Common myeloid progenitor, CD34-positive (primary cell): ENCODE results near the gene RAPGEF5. TPM values are rescaled to one million over a fixed set of nuclear protein-coding genes. Genes with fewer than 3 reads are reported as not detected.

Source experiments
- CTCF ChIA-PET: fragments of 350-600 bp; sonication (Branson Sonifier 250); formaldehyde crosslinking; loops from one replicate; lab custom pipeline; 2021; ENCODE audit warnings: antibody characterized with exemption; lab: Charles Lee
- POLR2A ChIA-PET: fragments of 350-600 bp; sonication (Branson Sonifier 250); formaldehyde crosslinking; loops from one replicate; lab custom pipeline; 2021; ENCODE audit warnings: antibody characterized with exemption; lab: Charles Lee
- DNase-seq, 3 donors: peaks; one replicate each; pipeline versions ENCODE4 v3.0.0 to v3.0.0-alpha.2; 2013
- H3K27ac ChIP-seq, 2 experiments: 1 replicate in 1 of 2; 2 replicates in 1 of 2; pipeline ENCODE4 v1.7.0; 2013; ENCODE audit warnings: inconsistent platforms in 2 of 2, low read length in 2 of 2, mild to moderate bottlenecking in 2 of 2, low read depth in 1 of 2, moderate library complexity in 1 of 2; ENCODE audit not compliant: severe bottlenecking in 2 of 2, insufficient read depth in 1 of 2, poor library complexity in 1 of 2
- H3K27me3 ChIP-seq, 5 experiments: replicated peaks in 2 of 5; 1 replicate in 3 of 5; 2 replicates in 2 of 5; pipeline versions ENCODE4 v1.6.1 to v1.7.0; 2013; ENCODE audit warnings: low read length in 4 of 5, mild to moderate bottlenecking in 2 of 5, moderate library complexity in 2 of 5, inconsistent platforms in 1 of 5; ENCODE audit not compliant: insufficient read depth in 5 of 5, control insufficient read depth in 4 of 5
- H3K36me3 ChIP-seq, 4 experiments: 1 replicate in 2 of 4; 2 replicates in 2 of 4; pipeline versions ENCODE4 v1.6.1 to v1.7.0; 2013; ENCODE audit warnings: low read length in 3 of 4, control low read depth in 1 of 4, mild to moderate bottlenecking in 1 of 4; ENCODE audit not compliant: control insufficient read depth in 4 of 4, insufficient read depth in 4 of 4
- H3K4me1 ChIP-seq, 4 experiments: 1 replicate in 3 of 4; 2 replicates in 1 of 4; pipeline versions ENCODE4 v1.6.1 to v1.7.1; 2013; ENCODE audit warnings: low read length in 3 of 4, mild to moderate bottlenecking in 3 of 4, control low read depth in 1 of 4, inconsistent platforms in 1 of 4, moderate library complexity in 1 of 4; ENCODE audit not compliant: control insufficient read depth in 4 of 4, insufficient read depth in 4 of 4; ENCODE audit errors: control extremely low read depth in 1 of 4
- H3K4me3 ChIP-seq, 7 experiments: 1 replicate in 4 of 7; 2 replicates in 3 of 7; pipeline versions ENCODE4 v1.5.1 to v1.7.0; 2013; ENCODE audit warnings: mild to moderate bottlenecking in 7 of 7, low read length in 6 of 7, moderate library complexity in 6 of 7, inconsistent platforms in 2 of 7, low read depth in 2 of 7, control low read depth in 1 of 7; ENCODE audit not compliant: insufficient read depth in 4 of 7, control insufficient read depth in 1 of 7; ENCODE audit errors: extremely low read depth in 1 of 7
- H3K9me3 ChIP-seq, 5 experiments: 1 replicate in 4 of 5; 2 replicates in 1 of 5; pipeline versions ENCODE4 v1.6.1 to v1.7.1; 2013; ENCODE audit warnings: low read length in 4 of 5, mild to moderate bottlenecking in 2 of 5, inconsistent platforms in 1 of 5, low read depth in 1 of 5, moderate library complexity in 1 of 5; ENCODE audit not compliant: control insufficient read depth in 4 of 5, insufficient read depth in 2 of 5; ENCODE audit errors: control extremely low read depth in 1 of 5
- WGBS: methylation state at CpG from one replicate; pipeline ENCODE4 v1.1.5; 2013; ENCODE audit not compliant: insufficient coverage; 5-methylcytosine and 5-hydroxymethylcytosine counted together
- polyA plus RNA-seq: library from polyadenylated mRNA; unstranded; fragments of 120-200 nt; gene quantifications from one replicate; pipeline ENCODE4 v1.2.1, GENCODE V29; 2013

Gene RAPGEF5, protein sequence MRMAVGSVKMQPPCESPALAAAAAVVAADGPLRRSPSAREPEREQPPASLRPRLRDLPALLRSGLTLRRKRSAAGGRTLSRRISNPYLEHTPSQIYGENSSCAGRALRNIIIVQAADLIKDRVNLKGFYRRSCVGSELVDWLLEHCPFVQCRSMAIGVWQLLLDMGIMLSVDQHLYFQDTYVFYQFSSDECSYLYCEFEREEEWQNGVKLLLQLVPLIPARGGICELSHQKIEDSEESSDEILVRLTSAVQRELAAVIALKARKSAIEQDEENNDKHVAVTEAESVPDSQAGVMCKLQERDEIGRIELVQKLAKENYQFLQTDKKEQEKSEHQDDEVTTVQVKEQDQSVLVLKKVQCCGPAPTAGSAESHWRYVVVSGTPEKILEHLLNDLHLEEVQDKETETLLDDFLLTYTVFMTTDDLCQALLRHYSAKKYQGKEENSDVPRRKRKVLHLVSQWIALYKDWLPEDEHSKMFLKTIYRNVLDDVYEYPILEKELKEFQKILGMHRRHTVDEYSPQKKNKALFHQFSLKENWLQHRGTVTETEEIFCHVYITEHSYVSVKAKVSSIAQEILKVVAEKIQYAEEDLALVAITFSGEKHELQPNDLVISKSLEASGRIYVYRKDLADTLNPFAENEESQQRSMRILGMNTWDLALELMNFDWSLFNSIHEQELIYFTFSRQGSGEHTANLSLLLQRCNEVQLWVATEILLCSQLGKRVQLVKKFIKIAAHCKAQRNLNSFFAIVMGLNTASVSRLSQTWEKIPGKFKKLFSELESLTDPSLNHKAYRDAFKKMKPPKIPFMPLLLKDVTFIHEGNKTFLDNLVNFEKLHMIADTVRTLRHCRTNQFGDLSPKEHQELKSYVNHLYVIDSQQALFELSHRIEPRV
- 0.18 TPM for polyA plus RNA-seq

DNA sequence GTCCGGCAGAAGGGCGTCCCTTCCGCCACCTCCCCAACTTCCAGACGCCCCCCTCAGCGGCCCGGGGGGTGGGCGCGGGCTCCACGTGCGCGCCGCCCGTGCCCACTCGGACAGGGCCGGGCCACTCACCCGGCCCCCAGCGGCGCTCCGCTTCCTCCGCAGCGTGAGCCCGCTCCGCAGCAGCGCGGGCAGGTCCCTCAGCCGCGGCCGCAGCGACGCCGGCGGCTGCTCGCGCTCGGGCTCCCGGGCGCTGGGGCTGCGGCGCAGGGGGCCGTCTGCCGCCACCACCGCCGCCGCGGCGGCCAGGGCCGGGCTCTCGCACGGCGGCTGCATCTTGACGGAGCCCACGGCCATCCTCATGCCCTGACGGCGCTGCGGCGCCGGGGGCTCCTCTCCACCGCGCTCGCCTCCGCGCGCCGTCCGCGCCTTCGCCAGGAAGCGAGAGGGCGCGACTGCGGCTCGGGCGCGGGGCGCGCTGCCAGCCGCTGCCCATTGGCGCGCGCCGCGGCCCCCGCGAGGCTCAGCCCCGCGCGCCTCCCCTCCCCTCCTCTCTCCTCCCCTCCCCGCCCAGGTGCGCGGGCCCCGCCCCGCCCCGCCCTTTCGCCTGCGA, at the start of gene RAPGEF5:
Gene RAPGEF5 (minus strand): TSS at position 454 of the 610 bp plus-strand sequence. CDS start 94 bp downstream, at position 360.
- POLR2A ChIA-PET: no interaction called here

DNA sequence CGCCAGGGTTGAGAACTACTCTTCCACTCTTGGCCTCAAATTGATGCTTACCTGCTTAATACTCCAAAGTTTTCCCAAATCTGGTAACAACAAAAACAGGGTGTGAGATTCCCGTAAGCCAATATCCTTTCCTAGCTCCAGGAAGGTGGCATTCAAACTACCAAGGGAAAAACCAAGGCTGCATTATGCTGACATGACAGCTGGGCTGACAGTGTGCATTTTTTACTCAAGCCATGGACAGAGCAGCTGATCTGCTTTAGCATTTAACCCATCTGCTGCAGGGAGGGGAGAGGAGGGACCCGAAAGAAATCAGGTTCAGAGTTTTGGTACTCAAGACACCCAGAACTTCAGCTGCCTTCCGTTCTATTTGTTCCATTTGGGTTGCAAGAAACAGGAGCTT, 49.8 kb upstream of the RAPGEF5 start:
- DNase-seq: no peak
- peaks cover 0 to 2% (median 0%) of the 10 kb centered on the region in 5 experiments for H3K9me3 ChIP-seq
- CTCF ChIA-PET: interaction anchor here (1.3 kb wide), 1 partner anchor 17 kb away, joined by 3 read pairs; no protein-coding TSS in a partner anchor

More for the DNA sequence above, at the start of gene RAPGEF5:
- H3K27me3 ChIP-seq: peaks cover 0 to 26% (median 10%) of the 10 kb centered on the region in 5 experiments
- CTCF ChIA-PET: no interaction called here
- no peaks in the 10 kb centered on the region for H3K36me3 ChIP-seq
- peak within 1 kb of the TSS; percentile 35 to 77 (median 58) for H3K4me3 ChIP-seq
- WGBS: under 1% methylated on average over 58 of the region's 95 CpGs
- peaks cover 0 to 12% (median 7%) of the 10 kb centered on the region in 4 experiments for H3K4me1 ChIP-seq
- peak; percentile 15 to 53 (median 39) for DNase-seq
- H3K27ac ChIP-seq: no peak within 1 kb of the TSS
- H3K9me3 ChIP-seq: peaks cover 0 to 9% (median 4%) of the 10 kb centered on the region in 5 experiments

DNA sequence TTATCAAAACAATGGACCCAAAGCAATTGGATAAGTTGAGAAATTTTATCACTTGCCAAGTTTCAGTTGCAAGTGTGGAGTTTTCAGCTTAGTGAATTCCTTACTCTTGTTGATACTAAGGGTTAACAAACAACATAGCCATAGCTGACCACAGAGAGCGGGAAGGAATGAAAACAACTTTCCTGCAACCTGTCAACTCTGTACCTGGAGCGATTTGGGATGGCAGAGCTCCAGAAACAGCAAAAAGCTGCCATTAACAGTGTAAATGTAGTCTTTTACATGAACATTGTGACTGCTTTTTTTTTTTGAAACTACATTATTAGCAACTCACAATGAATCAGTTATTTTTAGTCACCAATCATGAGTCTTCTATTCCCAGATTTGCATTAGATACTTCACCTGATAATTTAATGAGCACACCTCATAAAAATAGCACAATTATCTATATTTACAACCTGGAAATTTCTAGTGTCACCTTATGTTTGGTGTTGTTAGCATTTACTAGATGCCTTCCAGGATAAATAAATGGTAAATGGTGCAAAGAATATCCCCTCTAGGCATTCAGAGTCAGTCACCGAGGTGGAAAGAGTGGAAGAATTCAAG, 47.6 kb upstream of the RAPGEF5 start:
- H3K27me3 ChIP-seq: no peaks in the 10 kb centered on the region
- ChIA-PET CTCF (no interaction called here), POLR2A (no interaction called here)
- H3K27ac ChIP-seq: no peak overlapping the region
- no peak overlapping the region for H3K4me3 ChIP-seq
- H3K9me3 ChIP-seq: peaks cover 0 to 2% (median 0%) of the 10 kb centered on the region in 5 experiments
- 95% methylated on average over 2 of the region's 3 CpGs for WGBS
- H3K4me1 ChIP-seq: peaks cover 0 to 9% (median 6%) of the 10 kb centered on the region in 4 experiments
- DNase-seq: no peak
- H3K36me3 ChIP-seq: no peaks in the 10 kb centered on the region

More for the DNA sequence above, 49.8 kb upstream of the RAPGEF5 start:
- no peak overlapping the region for H3K27ac ChIP-seq
- no peaks in the 10 kb centered on the region for H3K27me3 ChIP-seq
- H3K36me3 ChIP-seq: no peaks in the 10 kb centered on the region
- H3K4me3 ChIP-seq: no peak overlapping the region
- peaks cover 0 to 9% (median 6%) of the 10 kb centered on the region in 4 experiments for H3K4me1 ChIP-seq
- 94% methylated on average over 2 of the region's 4 CpGs for WGBS
- POLR2A ChIA-PET: no interaction called here

DNA sequence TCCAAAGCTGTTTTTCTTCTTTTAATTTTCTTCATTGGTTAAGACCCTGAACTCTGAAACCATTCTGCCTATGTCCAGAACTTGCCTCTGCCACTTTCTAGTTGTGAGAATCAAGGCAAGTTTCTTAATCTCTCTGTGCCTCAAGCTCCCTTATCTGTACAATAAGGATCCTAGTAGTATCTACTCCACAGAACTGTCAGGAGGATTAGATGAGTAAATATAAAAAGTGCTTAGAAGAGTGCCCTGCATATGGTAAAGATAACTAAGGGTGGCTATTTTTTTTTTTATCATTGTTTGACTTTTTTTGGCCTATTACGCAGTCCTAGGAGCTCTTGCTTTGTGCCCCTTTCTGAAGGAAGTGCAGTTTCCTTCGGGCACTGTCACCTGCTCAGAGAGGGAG, 46.4 kb upstream of the RAPGEF5 start:
- Histone ChIP-seq H3K4me1 (peaks cover 0 to 9% (median 6%) of the 10 kb centered on the region in 4 experiments), H3K4me3 (no peak overlapping the region), H3K9me3 (peaks cover 0 to 2% (median 0%) of the 10 kb centered on the region in 5 experiments), H3K27ac (no peak overlapping the region), H3K27me3 (peaks cover 0 to 3% (median 0%) of the 10 kb centered on the region in 5 experiments), H3K36me3 (no peaks in the 10 kb centered on the region)
- ChIA-PET CTCF (no interaction called here), POLR2A (no interaction called here)
- WGBS: 95% methylated on average over 2 of the region's 2 CpGs
- no peak for DNase-seq

DNA sequence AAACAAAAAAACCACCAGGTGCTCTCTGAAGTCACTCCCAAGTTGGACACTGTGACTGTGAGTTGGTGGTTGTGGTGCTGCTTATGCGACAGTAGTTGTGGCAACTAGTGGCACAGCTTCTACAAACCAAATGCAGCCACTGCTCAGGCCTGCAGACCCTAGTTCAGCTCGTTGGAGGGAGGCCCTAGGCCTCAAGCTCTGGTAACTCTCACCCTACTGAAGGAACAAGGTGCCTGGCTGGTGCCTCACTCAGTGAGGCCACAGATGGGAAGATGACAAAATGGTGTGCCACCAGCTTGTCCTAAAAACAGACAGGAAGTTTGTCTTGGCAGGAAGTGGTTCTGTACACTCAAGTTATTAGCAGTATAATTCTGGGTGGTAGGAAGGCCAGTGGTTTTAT, 45.3 kb upstream of the RAPGEF5 start:
- ChIA-PET CTCF (interaction anchor here (1.3 kb wide), 1 partner anchor 12 kb away, joined by 3 read pairs; no protein-coding TSS in a partner anchor), POLR2A (no interaction called here)

DNA sequence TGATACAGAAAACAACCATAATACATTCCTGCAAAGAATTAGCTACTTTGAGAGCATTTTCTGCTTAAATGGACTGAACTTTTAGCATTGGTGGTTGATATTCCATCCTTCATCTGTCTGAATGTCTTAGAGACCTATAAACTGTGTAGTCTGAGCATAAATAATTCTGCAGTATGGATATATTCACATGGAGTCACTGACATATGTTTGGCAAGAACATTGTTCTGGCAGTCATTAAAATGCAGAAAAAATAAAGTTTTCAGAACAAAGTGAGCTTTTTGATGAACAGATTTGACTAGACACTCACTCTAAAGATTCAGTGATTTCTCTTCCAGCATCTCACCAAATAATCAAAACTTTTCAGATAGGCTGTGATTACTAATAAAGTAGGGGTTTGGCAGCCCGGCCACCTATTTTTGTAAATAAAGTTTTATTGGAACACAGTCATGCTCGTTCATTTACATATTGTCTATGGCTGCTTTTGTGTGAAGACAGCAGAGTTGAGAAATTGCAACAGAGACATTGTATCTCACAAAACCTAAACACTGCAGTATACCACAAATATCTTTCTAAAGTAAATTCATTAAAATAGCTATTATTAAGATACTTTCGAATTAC, 44.1 kb upstream of the RAPGEF5 start:
- ChIA-PET POLR2A (no interaction called here), CTCF (interaction anchor here (1.3 kb wide), 1 partner anchor 11 kb away, joined by 3 read pairs; no protein-coding TSS in a partner anchor)
- Histone ChIP-seq H3K9me3 (peaks cover 0 to 2% (median 0%) of the 10 kb centered on the region in 5 experiments), H3K4me3 (no peak overlapping the region), H3K4me1 (peaks cover 0 to 9% (median 6%) of the 10 kb centered on the region in 4 experiments), H3K27ac (no peak overlapping the region), H3K36me3 (no peaks in the 10 kb centered on the region), H3K27me3 (peaks cover 0 to 3% (median 0%) of the 10 kb centered on the region in 5 experiments)
- no CpG with 5 or more reads among the region's 3 CpGs for whole genome bisulfite sequencing
- DNase-seq: no peak

More for the DNA sequence above, 45.3 kb upstream of the RAPGEF5 start:
- DNase-seq: peak in 2 of 3 donors; percentile 11 to 16
- no peaks in the 10 kb centered on the region for H3K36me3 ChIP-seq
- H3K9me3 ChIP-seq: peaks cover 0 to 2% (median 0%) of the 10 kb centered on the region in 5 experiments
- peaks cover 0 to 3% (median 0%) of the 10 kb centered on the region in 5 experiments for H3K27me3 ChIP-seq
- WGBS: 57% methylated on average over 1 of the region's 2 CpGs
- H3K27ac ChIP-seq: no peak overlapping the region
- no peak overlapping the region for H3K4me3 ChIP-seq
- H3K4me1 ChIP-seq: peaks cover 0 to 9% (median 6%) of the 10 kb centered on the region in 4 experiments
